Astrocyte of the spinal cord (primary cell): ENCODE measurements around the gene IRX6.

ENCODE experiments used
- DNase-seq: peaks from one replicate; pipeline ENCODE4 v3.0.0; 2011; ENCODE audit warnings: low read depth, low spot score
- H3K4me3 ChIP-seq: 2 replicates; pipeline ENCODE4 v1.5.1; 2011; ENCODE audit warnings: low read depth, mild to moderate bottlenecking, low read length, moderate library complexity
- in situ Hi-C: cut with HindIII; loops from 2 replicates; pipeline ENCODE4 v1.10.0; 2017; ENCODE audit warnings: low sequenced_read_pairs
- TF ChIP-seq, protein P1 (sequence below): IDR thresholded peaks from 2 replicates; pipeline ENCODE4 v1.5.1; 2012; ENCODE audit warnings: low read depth, mild to moderate bottlenecking, low read length, inconsistent platforms

Gene IRX6

DNA sequence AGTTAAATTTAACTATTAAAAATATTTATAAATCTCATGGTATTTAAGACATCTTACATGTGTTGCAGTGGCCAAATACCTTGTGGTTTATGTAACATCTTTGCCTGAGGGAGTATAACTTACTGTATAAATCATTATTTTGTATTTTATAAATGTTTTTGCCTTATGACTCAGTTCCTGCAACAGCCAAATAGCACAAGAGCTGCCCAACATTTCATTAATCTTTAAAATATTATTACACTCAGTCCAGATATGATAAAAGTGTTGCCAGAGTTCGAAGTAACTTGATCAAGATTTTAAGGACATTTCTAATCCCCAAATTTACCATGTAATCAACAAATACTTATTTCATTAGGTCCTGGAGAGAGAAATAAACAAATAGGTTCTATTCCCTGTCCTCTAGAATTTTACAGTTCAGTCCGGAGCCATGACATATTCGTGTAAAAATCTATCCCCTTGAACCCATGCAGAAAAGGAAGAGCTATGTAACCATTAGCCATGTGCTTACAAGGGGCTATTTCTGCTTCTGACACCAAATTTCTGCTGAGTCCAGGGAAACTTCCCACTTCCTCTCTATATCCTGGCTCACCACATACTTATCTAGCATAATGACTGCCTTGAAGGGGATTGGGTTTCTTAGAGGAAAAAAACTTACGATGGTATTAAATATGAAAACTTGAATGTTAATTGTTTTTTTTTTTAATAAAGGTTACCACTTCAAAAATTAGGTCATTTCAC lies 44.0 kb downstream of the IRX6 start:
- no peak for DNase-seq
- in situ Hi-C loops = no loop called here
- TF ChIP-seq, protein P1, sequence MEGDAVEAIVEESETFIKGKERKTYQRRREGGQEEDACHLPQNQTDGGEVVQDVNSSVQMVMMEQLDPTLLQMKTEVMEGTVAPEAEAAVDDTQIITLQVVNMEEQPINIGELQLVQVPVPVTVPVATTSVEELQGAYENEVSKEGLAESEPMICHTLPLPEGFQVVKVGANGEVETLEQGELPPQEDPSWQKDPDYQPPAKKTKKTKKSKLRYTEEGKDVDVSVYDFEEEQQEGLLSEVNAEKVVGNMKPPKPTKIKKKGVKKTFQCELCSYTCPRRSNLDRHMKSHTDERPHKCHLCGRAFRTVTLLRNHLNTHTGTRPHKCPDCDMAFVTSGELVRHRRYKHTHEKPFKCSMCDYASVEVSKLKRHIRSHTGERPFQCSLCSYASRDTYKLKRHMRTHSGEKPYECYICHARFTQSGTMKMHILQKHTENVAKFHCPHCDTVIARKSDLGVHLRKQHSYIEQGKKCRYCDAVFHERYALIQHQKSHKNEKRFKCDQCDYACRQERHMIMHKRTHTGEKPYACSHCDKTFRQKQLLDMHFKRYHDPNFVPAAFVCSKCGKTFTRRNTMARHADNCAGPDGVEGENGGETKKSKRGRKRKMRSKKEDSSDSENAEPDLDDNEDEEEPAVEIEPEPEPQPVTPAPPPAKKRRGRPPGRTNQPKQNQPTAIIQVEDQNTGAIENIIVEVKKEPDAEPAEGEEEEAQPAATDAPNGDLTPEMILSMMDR = no peak
- no peak overlapping the region for H3K4me3 ChIP-seq

DNA sequence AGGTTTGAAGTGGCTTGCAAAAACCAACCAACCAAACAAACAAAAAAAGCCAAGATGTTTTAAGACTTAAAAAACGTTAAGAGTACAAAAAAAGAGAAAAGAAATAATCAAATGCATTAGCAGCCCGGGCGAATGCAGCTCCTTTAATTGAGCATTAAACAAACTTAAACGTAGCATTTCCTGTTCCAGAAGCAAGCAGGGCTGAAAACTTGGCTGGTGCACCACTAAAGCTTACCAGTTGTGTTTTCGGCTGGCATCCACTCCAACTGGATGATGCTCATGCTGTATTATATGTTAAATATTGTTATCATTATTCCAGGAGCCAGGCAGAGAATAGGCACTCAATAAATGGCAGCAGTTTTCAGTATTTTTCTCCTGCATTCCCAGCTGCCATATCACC lies 45.1 kb downstream of the IRX6 start:
- no peak overlapping the region for H3K4me3 ChIP-seq
- no peak for DNase-seq
- TF ChIP-seq, protein P1 = no peak
- in situ Hi-C loops = no loop called here

DNA sequence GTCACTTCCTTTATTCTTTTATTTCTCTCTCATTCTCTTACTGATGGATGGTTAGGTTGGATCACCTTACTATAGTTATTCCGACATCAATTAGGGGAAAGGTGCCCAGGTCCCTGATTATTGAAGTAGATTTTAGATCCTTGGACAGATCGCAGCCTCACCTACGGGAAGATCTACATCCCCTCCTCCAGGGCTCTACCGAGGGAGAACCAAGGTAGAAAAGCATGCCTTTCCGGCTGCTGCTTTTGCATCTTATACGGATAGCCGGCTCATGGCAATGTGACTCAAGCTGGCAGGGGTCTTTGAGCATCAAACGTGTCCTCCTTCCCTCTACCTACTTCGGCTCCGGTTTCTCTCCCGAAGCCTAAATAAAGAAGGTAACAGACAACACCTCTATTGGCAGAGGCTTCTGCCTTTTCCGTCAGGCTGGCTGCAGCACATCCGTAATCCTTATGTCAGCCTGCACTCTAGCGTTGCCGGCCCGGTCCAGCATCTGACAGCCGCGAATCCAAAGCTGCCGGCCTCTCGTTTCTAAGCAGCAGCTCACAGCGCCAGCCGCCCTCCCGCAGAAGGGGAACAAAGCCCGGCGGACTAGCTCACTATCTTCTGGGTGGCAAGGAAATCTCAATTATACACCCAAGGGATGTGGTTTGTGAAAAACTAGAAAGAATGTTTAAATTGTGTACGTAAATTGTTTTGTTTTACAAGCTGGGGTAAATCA lies 46.9 kb downstream of the IRX6 start:
- TF ChIP-seq, protein P1 = peak; percentile 49
- DNase-seq = peak; percentile 35
- H3K4me3 ChIP-seq = no peak overlapping the region
- in situ Hi-C loops = no loop called here

DNA sequence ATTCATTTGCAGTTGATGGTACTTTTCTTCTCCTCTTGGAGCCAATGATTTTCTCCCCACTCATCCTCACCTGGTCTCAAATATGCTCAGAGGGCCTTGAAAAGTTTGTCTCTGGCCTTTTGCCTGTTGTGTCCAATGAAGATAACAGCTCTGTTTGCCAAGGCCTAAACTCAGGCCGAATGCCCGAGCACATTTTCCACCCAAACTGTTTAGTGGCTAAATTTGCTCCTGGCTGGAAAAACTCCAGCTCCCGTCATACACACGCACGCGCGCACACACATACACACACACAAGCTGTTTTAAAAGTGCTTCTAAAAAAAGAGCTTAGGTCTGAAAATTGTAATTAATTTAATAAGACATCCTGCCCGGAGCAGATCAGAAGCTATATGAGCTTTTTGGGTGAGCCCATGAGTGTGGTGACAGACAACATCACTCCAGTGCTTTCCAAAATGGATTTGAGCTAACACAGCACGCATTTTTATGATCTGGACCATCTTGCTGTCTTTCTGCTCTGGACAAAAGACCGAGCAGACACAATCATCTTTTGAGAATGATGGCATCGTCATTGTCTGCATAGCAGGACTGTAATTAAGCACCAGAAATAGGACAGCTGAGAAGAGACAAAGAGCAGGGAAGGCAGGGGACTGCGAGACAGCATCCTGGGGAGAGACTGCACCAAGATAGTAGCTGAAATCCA lies 48.9 kb downstream of the IRX6 start:
- no peak overlapping the region for H3K4me3 ChIP-seq
- in situ Hi-C loops = no loop called here
- TF ChIP-seq, protein P1 = no peak
- DNase-seq = no peak

DNA sequence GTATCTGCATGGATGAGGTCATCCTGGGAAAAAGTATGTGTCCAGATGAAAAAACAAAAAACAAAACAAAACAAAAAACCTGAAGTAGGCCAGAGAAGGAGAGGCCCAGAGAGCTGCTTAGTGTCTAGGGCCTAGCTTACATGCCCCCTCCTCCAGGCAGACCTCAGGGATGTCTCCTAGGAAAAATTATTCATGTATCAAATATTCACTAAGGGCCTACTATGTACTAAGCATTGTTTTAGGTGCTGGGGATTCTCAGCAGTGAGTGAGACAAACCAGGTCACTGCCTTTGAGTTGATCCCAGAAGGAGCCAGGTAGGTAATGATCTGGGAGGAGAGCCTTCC lies 49.5 kb downstream of the IRX6 start:
- no peak overlapping the region for H3K4me3 ChIP-seq
- TF ChIP-seq, protein P1 = no peak
- DNase-seq = no peak
- in situ Hi-C loops = no loop called here

DNA sequence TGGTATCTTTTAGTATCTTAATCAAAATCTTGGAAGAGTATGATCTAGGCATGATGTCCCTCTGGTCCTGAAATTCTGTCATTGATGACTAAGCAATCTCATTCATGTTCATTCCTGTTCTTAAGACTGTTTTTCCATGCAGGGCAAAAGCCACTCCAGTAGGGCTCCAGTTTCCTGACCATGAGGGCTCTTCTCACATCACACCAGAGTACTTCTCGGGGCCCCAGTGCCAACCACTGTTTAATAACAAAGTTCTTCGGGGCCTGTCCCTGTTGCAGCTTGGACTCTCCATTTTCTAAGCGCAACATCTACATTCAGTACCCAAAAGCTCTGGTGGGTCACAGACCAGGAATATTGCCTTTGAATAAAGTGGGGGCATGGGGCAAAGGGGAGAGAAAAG lies 52.0 kb downstream of the IRX6 start:
- DNase-seq = no peak
- H3K4me3 ChIP-seq = no peak overlapping the region
- in situ Hi-C loops = no loop called here
- TF ChIP-seq, protein P1 = no peak
